Measurements from ENCODE around the gene EFNA3.

EFNA3 gene

GRCh38 chr1:155057788-155058211, 20.8 kb upstream of the EFNA3 start:
- no peak overlapping the region for H3K4me3 ChIP-seq (ENCODE audit: low read depth in 1 of 2, low read length in 2 of 2)
- H3K4me1 ChIP-seq (ENCODE audit: control insufficient read depth in 1 of 2, insufficient read depth in 2 of 2, low read length in 2 of 2), result peaks cover 16 to 21% of the 10 kb centered on the region in 2 donors
- H3K9ac ChIP-seq (ENCODE audit: low read depth in 1 of 2, low read length in 2 of 2), result no peak overlapping the region
- H3K9me3 ChIP-seq (ENCODE audit: control insufficient read depth in 1 of 2, low read length in 2 of 2), result no peaks in the 10 kb centered on the region
- H3K36me3 ChIP-seq (ENCODE audit: control insufficient read depth in 1 of 2, insufficient read depth in 2 of 2, low read length in 2 of 2), result peaks cover 19 to 52% of the 10 kb centered on the region in 2 donors
- no peaks in the 10 kb centered on the region for H3K27me3 ChIP-seq (ENCODE audit: control insufficient read depth in 1 of 2, insufficient read depth in 2 of 2, low read length in 2 of 2)
- H3K27ac ChIP-seq (ENCODE audit: low read depth, low read length), result no peak overlapping the region

DNA sequence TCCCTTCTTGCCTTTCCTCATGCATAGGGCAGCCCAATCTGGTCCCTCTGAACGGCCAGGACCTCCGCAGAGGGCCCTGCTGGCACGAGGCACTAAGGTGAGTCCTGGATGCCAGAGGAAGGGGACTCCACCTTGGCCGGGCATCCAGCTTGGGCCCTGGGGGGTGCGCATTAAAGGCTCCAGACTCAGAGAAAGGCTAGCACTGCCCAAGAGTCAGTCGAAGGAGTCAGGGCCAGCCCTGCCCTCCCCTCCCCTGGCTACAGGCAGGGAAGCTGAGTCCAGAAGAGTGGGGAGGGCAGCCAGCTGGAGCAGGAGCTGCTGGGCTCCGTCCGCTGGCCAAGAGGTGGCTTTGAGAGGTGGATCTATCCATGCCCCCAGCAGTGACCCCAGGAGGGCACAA, 17.9 kb upstream of the EFNA3 start:
- Histone ChIP-seq H3K9me3 (ENCODE audit: control insufficient read depth in 1 of 2, low read length in 2 of 2) (no peaks in the 10 kb centered on the region), H3K9ac (ENCODE audit: low read depth in 1 of 2, low read length in 2 of 2) (no peak overlapping the region), H3K27me3 (ENCODE audit: control insufficient read depth in 1 of 2, insufficient read depth in 2 of 2, low read length in 2 of 2) (no peaks in the 10 kb centered on the region), H3K36me3 (ENCODE audit: control insufficient read depth in 1 of 2, insufficient read depth in 2 of 2, low read length in 2 of 2) (peaks cover 16 to 38% of the 10 kb centered on the region in 2 donors), H3K4me3 (ENCODE audit: low read depth in 1 of 2, low read length in 2 of 2) (no peak overlapping the region), H3K4me1 (ENCODE audit: control insufficient read depth in 1 of 2, insufficient read depth in 2 of 2, low read length in 2 of 2) (peaks cover 32 to 35% of the 10 kb centered on the region in 2 donors), H3K27ac (ENCODE audit: low read depth, low read length) (no peak overlapping the region)

GRCh38 chr1:155061381-155062150, 17.1 kb upstream of the EFNA3 start:
- Histone ChIP-seq H3K36me3 (ENCODE audit: control insufficient read depth in 1 of 2, insufficient read depth in 2 of 2, low read length in 2 of 2) (peaks cover 9 to 35% of the 10 kb centered on the region in 2 donors), H3K4me1 (ENCODE audit: control insufficient read depth in 1 of 2, insufficient read depth in 2 of 2, low read length in 2 of 2) (peaks cover 32 to 41% of the 10 kb centered on the region in 2 donors), H3K27ac (ENCODE audit: low read depth, low read length) (no peak overlapping the region), H3K4me3 (ENCODE audit: low read depth in 1 of 2, low read length in 2 of 2) (no peak overlapping the region), H3K27me3 (ENCODE audit: control insufficient read depth in 1 of 2, insufficient read depth in 2 of 2, low read length in 2 of 2) (no peaks in the 10 kb centered on the region), H3K9me3 (ENCODE audit: control insufficient read depth in 1 of 2, low read length in 2 of 2) (no peaks in the 10 kb centered on the region), H3K9ac (ENCODE audit: low read depth in 1 of 2, low read length in 2 of 2) (peak overlapping the region in 1 of 2 donors; percentile 25)

- no peak overlapping the region for H3K27ac ChIP-seq (ENCODE audit: low read depth, low read length)
- peaks cover 9 to 34% of the 10 kb centered on the region in 2 donors for H3K36me3 ChIP-seq (ENCODE audit: control insufficient read depth in 1 of 2, insufficient read depth in 2 of 2, low read length in 2 of 2)
- peak overlapping the region in 1 of 2 donors; percentile 25 for H3K9ac ChIP-seq (ENCODE audit: low read depth in 1 of 2, low read length in 2 of 2)
- peak overlapping the region; percentile 83 for H3K4me3 ChIP-seq (ENCODE audit: low read depth in 1 of 2, low read length in 2 of 2)
- H3K27me3 ChIP-seq (ENCODE audit: control insufficient read depth in 1 of 2, insufficient read depth in 2 of 2, low read length in 2 of 2), result no peaks in the 10 kb centered on the region
- peaks cover 32 to 46% of the 10 kb centered on the region in 2 donors for H3K4me1 ChIP-seq (ENCODE audit: control insufficient read depth in 1 of 2, insufficient read depth in 2 of 2, low read length in 2 of 2)
- H3K9me3 ChIP-seq (ENCODE audit: control insufficient read depth in 1 of 2, low read length in 2 of 2), result no peaks in the 10 kb centered on the region
These were observed 16.4 kb upstream of the EFNA3 start for GRCh38 chr1:155062151-155062686.

GRCh38 chr1:155062702-155063411, 15.8 kb upstream of the EFNA3 start:
- Histone ChIP-seq H3K27ac (ENCODE audit: low read depth, low read length) (peak overlapping the region; percentile 34), H3K4me1 (ENCODE audit: control insufficient read depth in 1 of 2, insufficient read depth in 2 of 2, low read length in 2 of 2) (peaks cover 32 to 46% of the 10 kb centered on the region in 2 donors), H3K36me3 (ENCODE audit: control insufficient read depth in 1 of 2, insufficient read depth in 2 of 2, low read length in 2 of 2) (peaks cover 5 to 29% of the 10 kb centered on the region in 2 donors), H3K9ac (ENCODE audit: low read depth in 1 of 2, low read length in 2 of 2) (peak overlapping the region; percentile 65 to 80), H3K4me3 (ENCODE audit: low read depth in 1 of 2, low read length in 2 of 2) (peak overlapping the region; percentile 83), H3K27me3 (ENCODE audit: control insufficient read depth in 1 of 2, insufficient read depth in 2 of 2, low read length in 2 of 2) (no peaks in the 10 kb centered on the region), H3K9me3 (ENCODE audit: control insufficient read depth in 1 of 2, low read length in 2 of 2) (no peaks in the 10 kb centered on the region)

- H3K9me3 ChIP-seq (ENCODE audit: control insufficient read depth in 1 of 2, low read length in 2 of 2), result no peaks in the 10 kb centered on the region
- peak within 1 kb of the TSS; percentile 83 for H3K4me3 ChIP-seq (ENCODE audit: low read depth in 1 of 2, low read length in 2 of 2)
- H3K27ac ChIP-seq (ENCODE audit: low read depth, low read length), result peak within 1 kb of the TSS; percentile 93
These were observed 15.0 kb upstream of the EFNA3 start, which contains the start of gene EFNA4 for GRCh38 chr1:155063550-155064110. Gene EFNA4 (plus strand): TSS chr1:155063740. CDS start chr1:155063824, 84 bp downstream.

GRCh38 chr1:155064111-155064831, 14.4 kb upstream of the EFNA3 start:
- Histone ChIP-seq H3K4me1 (ENCODE audit: control insufficient read depth in 1 of 2, insufficient read depth in 2 of 2, low read length in 2 of 2) (peaks cover 32 to 46% of the 10 kb centered on the region in 2 donors), H3K9ac (ENCODE audit: low read depth in 1 of 2, low read length in 2 of 2) (peak overlapping the region; percentile 65 to 68), H3K27ac (ENCODE audit: low read depth, low read length) (no peak overlapping the region), H3K36me3 (ENCODE audit: control insufficient read depth in 1 of 2, insufficient read depth in 2 of 2, low read length in 2 of 2) (peaks cover 0 to 25% of the 10 kb centered on the region in 2 donors), H3K27me3 (ENCODE audit: control insufficient read depth in 1 of 2, insufficient read depth in 2 of 2, low read length in 2 of 2) (no peaks in the 10 kb centered on the region), H3K4me3 (ENCODE audit: low read depth in 1 of 2, low read length in 2 of 2) (peak overlapping the region; percentile 83), H3K9me3 (ENCODE audit: control insufficient read depth in 1 of 2, low read length in 2 of 2) (no peaks in the 10 kb centered on the region)

More at GRCh38 chr1:155063550-155064110, 15.0 kb upstream of the EFNA3 start, which contains the start of gene EFNA4:
- H3K9ac ChIP-seq (ENCODE audit: low read depth in 1 of 2, low read length in 2 of 2), result peak within 1 kb of the TSS; percentile 65 to 80
- no peaks in the 10 kb centered on the region for H3K27me3 ChIP-seq (ENCODE audit: control insufficient read depth in 1 of 2, insufficient read depth in 2 of 2, low read length in 2 of 2)
- peaks cover 32 to 46% of the 10 kb centered on the region in 2 donors for H3K4me1 ChIP-seq (ENCODE audit: control insufficient read depth in 1 of 2, insufficient read depth in 2 of 2, low read length in 2 of 2)
- H3K36me3 ChIP-seq (ENCODE audit: control insufficient read depth in 1 of 2, insufficient read depth in 2 of 2, low read length in 2 of 2), result peaks cover 0 to 27% of the 10 kb centered on the region in 2 donors

DNA sequence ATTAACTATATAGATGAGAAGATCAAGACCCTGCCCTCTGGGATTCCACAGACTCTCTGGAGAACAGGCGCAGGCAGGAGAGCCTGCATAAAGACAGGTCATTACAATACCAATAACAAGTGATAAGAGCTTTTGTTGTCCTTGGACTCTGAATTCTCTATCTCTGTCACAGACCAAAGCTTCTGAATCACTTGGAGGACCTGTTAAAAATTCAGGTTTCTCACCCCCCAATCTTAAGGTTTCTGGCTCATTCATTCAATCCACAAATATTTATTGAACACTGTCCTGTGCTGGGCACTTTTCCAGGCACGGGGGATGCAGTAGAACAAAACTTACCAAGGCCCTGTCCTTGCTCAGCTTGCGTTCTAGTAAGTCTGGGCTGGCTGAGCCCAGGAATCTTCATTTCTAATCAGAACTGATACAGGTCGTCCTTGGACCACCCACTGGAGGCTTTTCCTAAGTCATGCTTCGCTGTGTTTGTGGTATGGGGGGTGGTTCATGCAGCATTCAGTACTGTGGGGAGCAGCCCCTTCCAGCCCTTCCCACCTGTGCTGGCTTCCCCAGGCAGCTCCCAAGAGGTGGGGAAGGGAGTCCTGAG, 13.7 kb upstream of the EFNA3 start:
- H3K9me3 ChIP-seq (ENCODE audit: control insufficient read depth in 1 of 2, low read length in 2 of 2), result no peaks in the 10 kb centered on the region
- H3K27ac ChIP-seq (ENCODE audit: low read depth, low read length), result no peak overlapping the region
- H3K36me3 ChIP-seq (ENCODE audit: control insufficient read depth in 1 of 2, insufficient read depth in 2 of 2, low read length in 2 of 2), result peaks cover 0 to 23% of the 10 kb centered on the region in 2 donors
- peaks cover 33 to 46% of the 10 kb centered on the region in 2 donors for H3K4me1 ChIP-seq (ENCODE audit: control insufficient read depth in 1 of 2, insufficient read depth in 2 of 2, low read length in 2 of 2)
- H3K9ac ChIP-seq (ENCODE audit: low read depth in 1 of 2, low read length in 2 of 2), result peak overlapping the region in 1 of 2 donors; percentile 65
- H3K4me3 ChIP-seq (ENCODE audit: low read depth in 1 of 2, low read length in 2 of 2), result peak overlapping the region; percentile 83
- H3K27me3 ChIP-seq (ENCODE audit: control insufficient read depth in 1 of 2, insufficient read depth in 2 of 2, low read length in 2 of 2), result no peaks in the 10 kb centered on the region

DNA sequence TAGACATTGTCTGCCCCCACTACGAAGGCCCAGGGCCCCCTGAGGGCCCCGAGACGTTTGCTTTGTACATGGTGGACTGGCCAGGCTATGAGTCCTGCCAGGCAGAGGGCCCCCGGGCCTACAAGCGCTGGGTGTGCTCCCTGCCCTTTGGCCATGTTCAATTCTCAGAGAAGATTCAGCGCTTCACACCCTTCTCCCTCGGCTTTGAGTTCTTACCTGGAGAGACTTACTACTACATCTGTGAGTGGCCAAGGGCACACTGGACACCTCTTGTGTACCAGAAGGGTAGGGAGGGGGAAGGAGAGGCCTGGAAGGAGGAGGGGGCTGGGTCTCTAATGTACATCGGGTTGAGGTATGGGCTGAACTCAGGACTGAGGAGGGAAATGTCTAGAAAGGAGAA, 11.9 kb upstream of the EFNA3 start:
- no peaks in the 10 kb centered on the region for H3K9me3 ChIP-seq (ENCODE audit: control insufficient read depth in 1 of 2, low read length in 2 of 2)
- no peak overlapping the region for H3K4me3 ChIP-seq (ENCODE audit: low read depth in 1 of 2, low read length in 2 of 2)
- H3K27me3 ChIP-seq (ENCODE audit: control insufficient read depth in 1 of 2, insufficient read depth in 2 of 2, low read length in 2 of 2), result no peaks in the 10 kb centered on the region
- H3K36me3 ChIP-seq (ENCODE audit: control insufficient read depth in 1 of 2, insufficient read depth in 2 of 2, low read length in 2 of 2), result peaks cover 0 to 18% of the 10 kb centered on the region in 2 donors
- H3K27ac ChIP-seq (ENCODE audit: low read depth, low read length), result no peak overlapping the region
- no peak overlapping the region for H3K9ac ChIP-seq (ENCODE audit: low read depth in 1 of 2, low read length in 2 of 2)
- H3K4me1 ChIP-seq (ENCODE audit: control insufficient read depth in 1 of 2, insufficient read depth in 2 of 2, low read length in 2 of 2), result peaks cover 39 to 53% of the 10 kb centered on the region in 2 donors

All from duodenal mucosa (tissue), 2 donors.